AG20443 (cell line): ENCODE results near the gene ACHE.
A peak's percentile ranks its signal among the peaks of the same experiment; 100 is the strongest.
"Not testable (repeated sequence)": the region's sequence is repeated elsewhere in the genome, so short reads cannot be mapped to it uniquely, and the experiment has no call there.

ENCODE experiments used
- DNase-seq: peaks from one replicate; pipeline ENCODE4 v3.0.0; 2012; ENCODE audit warnings: low spot score, mixed read lengths

The ACHE gene

DNA sequence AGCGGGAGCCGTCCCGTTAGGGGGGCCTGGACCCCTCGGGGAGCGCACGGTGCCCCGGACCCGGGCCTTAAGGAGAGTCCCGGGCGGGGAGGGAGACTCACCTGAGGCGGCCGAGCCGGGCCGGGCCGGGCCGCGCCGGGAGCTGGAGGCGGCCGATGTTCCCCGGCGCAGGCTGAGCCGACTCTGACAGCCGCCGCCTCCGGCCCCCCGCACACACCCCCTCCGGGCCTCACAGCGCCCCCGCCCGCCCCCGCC is at the start of gene ACHE:
TSS of gene ACHE (minus strand) at position 188 of the 255 bp plus-strand sequence. CDS start 1,656 bp downstream, outside the sequence.
- no peak for DNase-seq

- no peak for DNase-seq
Observed at GRCh38 chr7:100944138-100944537, 48.5 kb upstream of the ACHE start.

GRCh38 chr7:100943693-100944092 is 48.0 kb upstream of the ACHE start:
- no peak for DNase-seq

GRCh38 chr7:100942045-100942774 is 46.5 kb upstream of the ACHE start:
- DNase-seq = no peak

DNA sequence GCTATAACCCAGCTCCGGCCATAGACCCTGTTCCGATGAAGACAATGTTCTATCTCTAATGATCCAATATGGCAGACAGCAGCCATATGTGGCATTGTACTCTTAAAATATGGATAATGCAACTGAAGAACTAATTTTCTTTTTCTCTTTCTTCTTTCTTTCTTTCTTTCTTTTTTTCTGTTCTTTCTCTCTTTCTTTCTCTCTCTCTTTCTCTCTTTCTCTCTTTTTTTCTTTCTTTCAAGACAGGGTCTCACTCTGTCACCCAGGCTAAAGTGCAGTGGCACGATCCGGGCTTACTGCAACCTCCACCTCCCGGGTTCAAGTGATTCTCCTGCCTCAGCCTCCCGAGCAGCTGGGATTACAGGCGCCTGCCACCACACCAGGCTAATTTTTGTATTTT is 40.5 kb upstream of the ACHE start:
- DNase-seq = not testable (repeated sequence)

GRCh38 chr7:100935381-100935780 is 39.7 kb upstream of the ACHE start:
- not testable (repeated sequence) for DNase-seq

GRCh38 chr7:100933734-100934133 is 38.0 kb upstream of the ACHE start:
- DNase-seq = peak; percentile 7

DNA sequence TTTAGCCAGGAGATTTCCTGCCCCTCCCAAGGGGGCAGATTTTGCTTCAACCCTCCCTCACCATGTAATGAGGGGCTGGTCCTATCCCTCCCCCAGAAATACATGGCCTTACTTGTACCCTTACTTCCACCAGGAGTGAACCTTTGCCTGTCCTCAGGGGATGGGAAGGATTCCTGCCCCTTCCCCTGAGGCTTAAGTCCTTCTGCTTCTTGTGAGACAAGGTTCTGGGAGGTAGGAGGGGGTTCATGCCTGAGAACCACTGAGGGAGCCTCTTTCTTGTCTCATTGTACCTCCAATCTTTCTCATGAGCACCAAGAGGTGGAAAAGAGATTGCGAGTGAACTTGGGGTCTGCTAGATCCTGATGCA is 34.1 kb upstream of the ACHE start:
- DNase-seq = no peak

DNA sequence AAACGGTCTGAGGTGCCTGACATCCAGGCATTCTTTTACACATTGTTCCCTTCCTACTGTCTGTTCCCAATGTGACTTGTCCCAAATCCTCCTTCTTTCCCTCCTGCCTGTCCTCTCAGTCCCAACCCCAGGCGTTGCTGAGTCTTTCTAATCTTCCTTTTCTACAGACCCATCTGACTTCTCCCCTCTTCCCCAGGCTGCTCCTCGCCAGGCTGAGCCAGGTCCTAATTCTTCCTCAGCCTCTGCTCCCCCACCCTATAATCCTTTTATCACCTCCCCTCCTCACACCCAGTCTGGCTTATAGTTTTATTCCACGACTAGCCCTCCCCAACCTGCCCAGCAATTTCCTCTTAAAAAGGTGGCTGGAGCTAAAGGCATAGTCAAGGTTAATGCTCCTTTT is 27.9 kb upstream of the ACHE start:
- DNase-seq = not testable (repeated sequence)

- no peak for DNase-seq
Observed at GRCh38 chr7:100921039-100921438, 25.4 kb upstream of the ACHE start.

- not testable (repeated sequence) for DNase-seq
Observed at GRCh38 chr7:100919779-100920437, 24.2 kb upstream of the ACHE start.

DNA sequence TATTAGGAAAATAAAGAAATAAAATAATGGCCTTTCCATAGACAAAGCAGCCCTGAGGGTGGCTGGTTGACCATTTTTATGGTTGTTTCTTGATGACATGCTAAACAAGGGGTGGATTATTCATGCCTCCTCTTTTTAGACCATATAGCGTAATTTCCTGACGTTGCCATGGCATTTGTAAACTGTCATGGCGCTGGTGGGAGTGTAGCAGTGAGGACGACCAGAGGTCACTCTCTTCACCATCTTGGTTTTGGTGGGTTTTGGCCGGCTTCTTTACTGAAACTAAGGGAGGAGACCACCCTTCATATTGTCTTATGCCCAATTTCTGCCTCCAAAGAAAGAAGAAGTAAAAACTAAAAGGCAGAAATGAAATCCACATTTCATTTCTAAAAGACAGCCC is 23.6 kb upstream of the ACHE start:
- DNase-seq = not testable (repeated sequence)

- DNase-seq = no peak
Observed at GRCh38 chr7:100914879-100915447, 19.3 kb upstream of the ACHE start.

DNA sequence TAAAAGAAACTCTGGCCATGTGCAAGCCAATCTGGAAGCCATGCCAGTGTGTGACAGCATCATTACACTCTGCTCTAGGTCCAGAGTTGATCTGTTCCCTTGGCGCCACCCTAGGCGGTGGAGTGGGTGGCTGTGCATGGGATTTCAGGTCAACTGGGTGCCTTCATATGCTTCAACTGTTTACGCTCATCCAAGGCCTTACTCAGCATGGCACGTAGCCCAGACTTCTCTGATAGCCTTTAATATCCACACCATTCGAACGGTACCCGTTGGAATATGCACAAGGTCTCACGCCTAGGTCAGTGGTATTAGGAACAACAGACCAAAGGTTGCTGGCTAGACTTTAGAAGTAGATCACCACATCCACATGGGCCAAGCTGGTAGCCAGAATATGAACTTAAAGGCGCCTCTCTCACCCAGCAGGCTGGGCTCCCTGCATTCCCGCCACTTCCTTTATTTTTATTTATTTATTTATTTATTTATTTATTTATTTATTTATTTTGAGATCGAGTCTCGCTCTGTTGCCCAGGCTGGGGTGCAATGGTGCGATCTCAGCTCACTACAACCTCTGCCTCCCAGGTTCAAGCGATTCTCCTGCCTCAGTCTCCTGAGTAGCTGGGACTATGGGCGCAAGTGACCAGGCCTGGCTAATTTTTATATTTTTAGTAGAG is 18.7 kb upstream of the ACHE start:
- no peak for DNase-seq

GRCh38 chr7:100911484-100911883 is 15.8 kb upstream of the ACHE start:
- DNase-seq = no peak

- not testable (repeated sequence) for DNase-seq
Observed at GRCh38 chr7:100910443-100910842, 14.8 kb upstream of the ACHE start.

DNA sequence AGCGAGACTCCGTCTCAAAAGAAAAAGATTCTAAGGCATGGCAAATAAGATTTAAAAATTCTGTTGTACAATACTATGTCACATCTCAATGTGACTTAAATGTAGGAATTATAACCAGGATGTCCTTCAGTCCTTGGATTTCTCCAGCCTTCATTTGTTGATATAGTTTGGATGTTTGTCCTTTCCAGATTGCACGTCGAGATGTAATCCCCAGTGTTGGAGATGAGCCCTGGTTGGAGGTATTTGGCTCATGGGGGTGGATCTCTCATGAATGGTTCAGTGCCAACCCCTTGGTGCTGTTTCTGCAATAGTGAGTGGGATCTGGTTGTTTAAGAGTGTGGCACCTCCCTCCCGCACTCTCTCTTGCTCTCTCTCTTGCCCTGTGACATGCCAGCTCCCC is 12.8 kb upstream of the ACHE start:
- DNase-seq = no peak

DNA sequence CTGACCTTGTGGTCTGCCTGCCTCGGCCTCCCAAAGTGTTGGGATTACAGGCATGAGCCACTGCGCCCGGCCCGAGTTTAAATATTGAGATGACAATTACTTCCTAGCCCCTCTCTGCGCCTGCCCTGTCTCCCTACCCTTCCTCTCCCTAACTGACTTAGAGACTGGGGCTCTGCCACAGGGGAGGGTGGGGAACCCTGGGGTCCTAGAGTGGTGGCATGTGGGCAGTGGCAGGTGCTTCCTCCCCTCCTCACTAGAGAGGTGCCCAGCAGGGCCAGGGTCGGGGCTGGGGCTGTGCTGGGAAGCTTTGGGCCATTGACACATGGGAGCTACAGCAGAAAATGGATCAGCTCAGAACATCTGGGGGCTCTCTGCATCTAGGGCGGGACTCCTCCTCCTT is 7.0 kb upstream of the ACHE start:
- no peak for DNase-seq

DNA sequence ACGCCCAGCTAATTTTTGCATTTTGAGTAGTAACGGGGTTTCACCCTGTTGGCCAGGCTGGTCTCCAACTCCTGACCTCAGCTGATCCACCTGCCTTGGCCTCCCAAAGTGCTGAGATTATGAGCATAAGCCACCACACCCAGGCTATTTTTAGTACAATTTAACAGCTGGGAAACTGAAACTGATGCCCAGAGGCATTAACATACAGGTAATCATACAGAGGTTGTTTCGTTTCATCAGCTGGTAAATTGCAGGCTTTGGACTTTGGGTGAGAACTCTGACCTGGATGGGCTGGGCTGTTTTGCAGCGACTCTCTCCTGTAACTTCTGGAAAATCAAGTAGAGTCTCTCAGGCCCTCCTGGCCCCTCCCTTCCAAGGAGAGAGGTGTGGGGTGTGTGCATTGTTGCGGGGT is 6.2 kb upstream of the ACHE start:
- no peak for DNase-seq

DNA sequence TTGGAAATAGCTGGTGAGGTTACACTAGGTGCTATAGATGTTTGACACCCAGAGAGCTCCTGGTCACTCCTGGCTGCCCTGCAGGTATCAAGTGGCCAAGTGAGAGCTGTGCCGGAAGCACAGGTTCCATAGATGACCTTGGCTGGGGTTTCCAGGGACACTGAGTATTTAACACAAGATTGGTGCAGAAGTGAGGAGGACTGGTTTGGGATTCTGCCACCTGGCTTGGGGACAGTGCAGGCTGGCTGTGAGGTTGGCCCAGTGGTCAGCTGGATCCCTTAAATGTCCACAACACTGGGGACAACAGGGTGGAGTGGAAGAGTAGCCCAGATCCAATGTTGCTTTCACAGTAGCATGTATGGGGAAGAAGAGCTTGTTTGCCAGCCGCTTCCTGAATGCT is 5.3 kb upstream of the ACHE start:
- DNase-seq = no peak

DNA sequence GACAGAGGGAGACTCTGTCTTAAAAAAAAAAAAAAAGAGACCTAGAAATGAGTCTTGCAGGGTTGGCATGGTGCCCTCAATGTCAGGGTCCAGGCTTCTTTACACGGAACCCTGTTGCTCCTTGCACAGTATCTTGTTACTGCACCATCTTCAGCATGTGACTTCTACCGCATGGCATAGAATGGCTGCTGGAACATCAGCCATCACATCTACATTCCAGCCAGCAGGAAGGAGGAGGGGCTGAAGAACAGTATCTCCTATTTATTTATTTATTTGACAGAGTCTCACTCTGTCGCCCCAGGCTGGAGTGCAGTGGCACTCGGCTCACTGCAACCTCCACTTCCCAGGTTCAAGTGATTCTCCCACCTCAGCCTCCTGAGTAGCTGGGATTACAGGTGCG is 3.7 kb upstream of the ACHE start:
- DNase-seq = no peak

DNA sequence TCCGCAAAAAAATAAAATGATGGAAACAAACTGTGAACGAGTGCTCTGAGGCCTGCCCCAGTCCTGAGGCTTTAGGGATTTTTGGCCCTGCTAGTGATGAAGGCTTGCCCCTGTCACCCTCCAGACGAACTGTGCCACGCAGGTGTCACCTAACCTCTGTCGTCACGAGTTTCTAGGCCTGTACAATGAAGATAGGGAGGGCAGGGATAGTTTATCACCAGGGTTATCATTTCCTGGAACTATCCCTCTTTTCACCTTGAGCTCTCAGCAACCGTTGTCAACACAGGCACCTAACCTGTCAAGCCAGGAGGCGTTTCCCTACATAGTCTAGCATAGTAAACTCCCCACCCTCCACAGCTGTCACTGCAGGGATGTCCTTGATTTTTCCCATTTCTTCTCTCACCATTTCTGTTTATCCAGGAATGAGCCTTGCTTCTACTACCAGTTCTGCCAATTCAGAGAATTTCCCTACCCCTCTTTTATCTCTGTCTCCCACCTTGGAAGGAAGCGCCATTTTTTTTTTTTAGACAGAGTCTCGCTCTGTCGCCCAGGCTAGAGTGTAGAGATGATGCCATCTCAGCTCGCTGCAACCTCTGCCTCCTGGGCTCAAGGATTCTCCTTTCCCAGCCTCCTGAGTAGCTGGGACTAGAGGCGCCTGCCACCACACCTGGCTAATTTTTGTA is 2.2 kb upstream of the ACHE start:
- no peak for DNase-seq
